ENCODE results near the gene TINAGL1. TPM values are rescaled to one million over a fixed set of nuclear protein-coding genes. Genes with fewer than 3 reads are reported as not detected.

The TINAGL1 gene
- total RNA-seq, 6 donors from 2014 or later = 71.3 to 191 (median 120) TPM

GRCh38 chr1:31614414-31615005 is 38.2 kb downstream of the TINAGL1 start:
- DNase-seq (peak in 1 of 2 donors; percentile 18), ATAC-seq (ENCODE audit: low FRiP score in 2 of 2) (no peak)
- Histone ChIP-seq H3K36me3 (no peaks in the 10 kb centered on the region), H3K4me1 (peaks cover 10 to 15% (median 12%) of the 10 kb centered on the region in 4 donors), H3K27ac (no peak overlapping the region), H3K9me3 (no peaks in the 10 kb centered on the region), H3K4me3 (no peak overlapping the region), H3K27me3 (peaks cover 0 to 11% (median 8%) of the 10 kb centered on the region in 4 donors)
- WGBS, 2 donors = 91 to 95% methylated on average over 6 to 8 of the region's 8 CpGs
- TF ChIP-seq CTCF (IDR thresholded peaks at IDR 0.05) = no peak
- TF ChIP-seq EP300 (IDR thresholded peaks at IDR 0.05) = no peak
- TF ChIP-seq POLR2AphosphoS5 (IDR thresholded peaks at IDR 0.05) = no peak

- peaks cover 0 to 11% (median 8%) of the 10 kb centered on the region in 4 donors for H3K27me3 ChIP-seq
- H3K36me3 ChIP-seq = no peaks in the 10 kb centered on the region
- H3K9me3 ChIP-seq = no peaks in the 10 kb centered on the region
- no peak overlapping the region for H3K27ac ChIP-seq
- no peak for TF ChIP-seq POLR2AphosphoS5 (IDR thresholded peaks at IDR 0.05)
- TF ChIP-seq POLR2A (IDR thresholded peaks at IDR 0.05) = no peak
- peaks cover 10 to 15% (median 12%) of the 10 kb centered on the region in 4 donors for H3K4me1 ChIP-seq
- peak in 1 of 2 donors; percentile 12 for DNase-seq
- H3K4me3 ChIP-seq = no peak overlapping the region
- ATAC-seq (ENCODE audit: low FRiP score in 2 of 2) = no peak
- 86 to 96% methylated on average over 6 of the region's 6 CpGs for WGBS, 2 donors
Observed at GRCh38 chr1:31615414-31615813, 39.1 kb downstream of the TINAGL1 start.

GRCh38 chr1:31615939-31616338 is 39.6 kb downstream of the TINAGL1 start:
- Histone ChIP-seq H3K4me1 (peaks cover 10 to 15% (median 12%) of the 10 kb centered on the region in 4 donors), H3K9me3 (no peaks in the 10 kb centered on the region), H3K36me3 (no peaks in the 10 kb centered on the region), H3K4me3 (no peak overlapping the region), H3K27me3 (peaks cover 0 to 11% (median 8%) of the 10 kb centered on the region in 4 donors), H3K27ac (no peak overlapping the region)
- DNase-seq (peak in 1 of 2 donors; percentile 14), ATAC-seq (ENCODE audit: low FRiP score in 2 of 2) (no peak)
- no peak for TF ChIP-seq CTCF (IDR thresholded peaks at IDR 0.05)
- TF ChIP-seq POLR2AphosphoS5 (IDR thresholded peaks at IDR 0.05) = no peak
- TF ChIP-seq POLR2A (IDR thresholded peaks at IDR 0.05) = no peak
- TF ChIP-seq EP300 (IDR thresholded peaks at IDR 0.05) = no peak
- 50 to 69% methylated on average over 2 of the region's 2 CpGs for WGBS, 2 donors

- 19 to 30% methylated on average over 16 to 20 of the region's 48 CpGs for WGBS, 2 donors
- peak within 1 kb of the TSS; percentile 26 to 57 (median 44) for H3K4me3 ChIP-seq
- no peaks in the 10 kb centered on the region for H3K36me3 ChIP-seq
- peak; percentile 16 to 72 for DNase-seq
- peak in 1 of 2 donors; percentile 4 for ATAC-seq (ENCODE audit: low FRiP score in 2 of 2)
- TF ChIP-seq EP300 (IDR thresholded peaks at IDR 0.05) (no peak), CTCF (IDR thresholded peaks at IDR 0.05) (no peak), POLR2AphosphoS5 (IDR thresholded peaks at IDR 0.05) (no peak), POLR2A (IDR thresholded peaks at IDR 0.05) (no peak)
- no peak within 1 kb of the TSS for H3K27ac ChIP-seq
- H3K9me3 ChIP-seq = no peaks in the 10 kb centered on the region
- peaks cover 10 to 15% (median 12%) of the 10 kb centered on the region in 4 donors for H3K4me1 ChIP-seq
- H3K27me3 ChIP-seq = peaks cover 0 to 11% (median 8%) of the 10 kb centered on the region in 4 donors
Observed at GRCh38 chr1:31617218-31617915, 41.1 kb downstream of the TINAGL1 start, which contains the start of gene HCRTR1. Gene HCRTR1, plus strand, starts transcription at chr1:31617689. Its CDS starts 1,504 bp downstream, at chr1:31619193.

GRCh38 chr1:31617916-31618746 is 41.8 kb downstream of the TINAGL1 start:
- H3K4me3 ChIP-seq = peak overlapping the region; percentile 26 to 57 (median 44)
- peak; percentile 38 to 90 for DNase-seq
- H3K4me1 ChIP-seq = peaks cover 10 to 15% (median 12%) of the 10 kb centered on the region in 4 donors
- TF ChIP-seq EP300 (IDR thresholded peaks at IDR 0.05) = no peak
- peak; percentile 70 to 83 (median 78) for TF ChIP-seq CTCF (IDR thresholded peaks at IDR 0.05)
- no peak for TF ChIP-seq POLR2AphosphoS5 (IDR thresholded peaks at IDR 0.05)
- TF ChIP-seq POLR2A (IDR thresholded peaks at IDR 0.05) = no peak
- H3K9me3 ChIP-seq = no peaks in the 10 kb centered on the region
- no peak overlapping the region for H3K27ac ChIP-seq
- 18 to 50% methylated on average over 11 to 44 of the region's 56 CpGs for WGBS, 2 donors
- H3K27me3 ChIP-seq = peaks cover 0 to 11% (median 8%) of the 10 kb centered on the region in 4 donors
- ATAC-seq (ENCODE audit: low FRiP score in 2 of 2) = peak; percentile 40 to 74
- H3K36me3 ChIP-seq = no peaks in the 10 kb centered on the region
